ENCODE results near the gene CCDC110. TPM values are rescaled to one million over a fixed set of nuclear protein-coding genes. Genes with fewer than 3 reads are reported as not detected.
A peak's percentile ranks its signal among the peaks of the same experiment; 100 is the strongest.

CCDC110 gene
- polyA plus RNA-seq, 2 of the 4 experiments (the other 2 are of a cell fraction) = 0.06 TPM; not detected in 1

DNA sequence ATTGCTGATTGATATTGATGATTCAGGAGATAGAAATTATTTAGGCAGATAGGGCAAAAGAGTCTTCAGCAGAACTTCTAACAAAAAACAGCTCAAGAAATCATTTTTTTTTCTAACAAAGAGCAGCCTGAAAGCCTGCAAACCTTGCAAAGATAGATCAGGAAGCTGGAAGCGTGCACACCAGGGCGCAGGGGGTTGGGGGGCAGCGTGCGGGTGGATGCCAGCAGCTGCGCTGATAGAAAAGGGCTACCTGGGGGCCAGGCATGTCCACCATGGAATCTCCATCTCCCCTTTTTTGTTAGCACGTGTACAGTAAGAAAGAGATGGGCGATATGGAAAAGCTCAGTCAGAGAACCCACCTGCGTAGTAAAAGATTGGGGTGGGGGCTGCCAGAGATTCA lies 1.7 kb upstream of the CCDC110 start:
- ChIA-PET POLR2A (no interaction called here), CTCF (interaction anchor here (1.0 to 1.7 kb wide), 3 partner anchors 125 to 565 kb away, joined by 5 to 11 read pairs (median 6); no protein-coding TSS in a partner anchor)
- Histone ChIP-seq H3K4me3 (no peak overlapping the region), H3K4me1 (0 out of 3 replicates have a peak, but pooled peaks cover 4% of the 10 kb centered on the region), H3K9me3 (no peaks in the 10 kb centered on the region), H3K4me2 (no peak overlapping the region), H3K27ac (no peak overlapping the region)
- DNase-seq (ENCODE audit: low read depth in 1 of 2, low spot score in 1 of 2) (no peak), ATAC-seq (no peak), FAIRE-seq (no peak)
- 89% methylated on average over 8 of the region's 8 CpGs for WGBS (ENCODE audit: missing lambda C conversion rate)
- no peak for TF ChIP-seq CHD4 (IDR thresholded peaks at IDR 0.05; ENCODE audit: borderline replicate concordance)

DNA sequence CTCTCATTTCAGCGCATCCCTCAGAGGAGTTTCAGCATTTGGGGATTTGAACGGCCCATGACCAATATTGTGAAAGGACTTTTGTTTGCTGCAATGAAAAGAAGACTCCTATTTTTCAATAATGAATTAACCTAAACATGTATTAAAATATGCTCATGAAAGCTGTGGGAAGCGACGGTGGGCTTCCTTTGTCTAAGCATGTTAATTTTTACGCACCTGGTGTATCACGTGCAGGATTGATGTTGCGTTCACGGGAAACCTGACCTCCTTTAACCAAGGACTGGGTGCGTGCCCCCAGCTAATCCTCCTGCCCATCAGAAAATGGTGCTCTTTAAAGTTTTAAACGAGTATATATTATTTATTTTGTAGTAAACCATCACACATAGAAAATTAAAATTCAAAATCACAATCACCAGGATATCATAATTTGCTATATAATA lies 590 bp upstream of the CCDC110 start:
- peak overlapping the region; percentile 96 for H3K4me2 ChIP-seq
- no peak for FAIRE-seq
- ChIA-PET POLR2A (no interaction called here), CTCF (interaction anchor here (0.7 to 1.7 kb wide), 8 partner anchors 9 to 587 kb away, joined by 3 to 14 read pairs (median 4); no protein-coding TSS in a partner anchor)
- peak overlapping the region; percentile 63 for H3K4me3 ChIP-seq
- 50% methylated on average over 10 of the region's 10 CpGs for WGBS (ENCODE audit: missing lambda C conversion rate)
- H3K9me3 ChIP-seq = no peaks in the 10 kb centered on the region
- peak overlapping the region in 1 of 2 experiments; percentile 85; a peak in 2 of 6 replicates for H3K27ac ChIP-seq
- no peak for ATAC-seq
- TF ChIP-seq NPAS2 (CRISPR knock-in tag; IDR thresholded peaks at IDR 0.05; ENCODE audit: borderline replicate concordance) = no peak
- TF ChIP-seq ZC3H11A (IDR thresholded peaks at IDR 0.05) = no peak
- no peak for TF ChIP-seq PHF8 (IDR thresholded peaks at IDR 0.05; ENCODE audit: borderline replicate concordance, low read depth)
- TF ChIP-seq ESRRA (IDR thresholded peaks at IDR 0.05; ENCODE audit: borderline replicate concordance, low read length) = no peak
- no peak for TF ChIP-seq KDM5A (IDR thresholded peaks at IDR 0.05)
- TF ChIP-seq, protein P1, sequence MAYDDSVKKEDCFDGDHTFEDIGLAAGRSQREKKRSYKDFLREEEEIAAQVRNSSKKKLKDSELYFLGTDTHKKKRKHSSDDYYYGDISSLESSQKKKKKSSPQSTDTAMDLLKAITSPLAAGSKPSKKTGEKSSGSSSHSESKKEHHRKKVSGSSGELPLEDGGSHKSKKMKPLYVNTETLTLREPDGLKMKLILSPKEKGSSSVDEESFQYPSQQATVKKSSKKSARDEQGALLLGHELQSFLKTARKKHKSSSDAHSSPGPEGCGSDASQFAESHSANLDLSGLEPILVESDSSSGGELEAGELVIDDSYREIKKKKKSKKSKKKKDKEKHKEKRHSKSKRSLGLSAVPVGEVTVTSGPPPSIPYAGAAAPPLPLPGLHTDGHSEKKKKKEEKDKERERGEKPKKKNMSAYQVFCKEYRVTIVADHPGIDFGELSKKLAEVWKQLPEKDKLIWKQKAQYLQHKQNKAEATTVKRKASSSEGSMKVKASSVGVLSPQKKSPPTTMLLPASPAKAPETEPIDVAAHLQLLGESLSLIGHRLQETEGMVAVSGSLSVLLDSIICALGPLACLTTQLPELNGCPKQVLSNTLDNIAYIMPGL (CRISPR knock-in tag; IDR thresholded peaks at IDR 0.05; ENCODE audit: borderline replicate concordance) = no peak
- no peak for TF ChIP-seq POLR2AphosphoS2 (conservative IDR thresholded peaks at IDR 0.05; ENCODE audit: low read length)
- TF ChIP-seq TFCP2L1 (CRISPR knock-in tag; IDR thresholded peaks at IDR 0.05) = no peak
- no peak for TF ChIP-seq CBX8 (IDR thresholded peaks at IDR 0.05)
- no peak for TF ChIP-seq FOSL2 (IDR thresholded peaks at IDR 0.05)
- no peak for TF ChIP-seq FOSL2 (CRISPR knock-in tag; IDR thresholded peaks at IDR 0.05)
- TF ChIP-seq RAD21 (conservative IDR thresholded peaks at IDR 0.05 in 1 of 2, IDR thresholded peaks at IDR 0.05 in 1 of 2) = no peak
- TF ChIP-seq, protein P2, sequence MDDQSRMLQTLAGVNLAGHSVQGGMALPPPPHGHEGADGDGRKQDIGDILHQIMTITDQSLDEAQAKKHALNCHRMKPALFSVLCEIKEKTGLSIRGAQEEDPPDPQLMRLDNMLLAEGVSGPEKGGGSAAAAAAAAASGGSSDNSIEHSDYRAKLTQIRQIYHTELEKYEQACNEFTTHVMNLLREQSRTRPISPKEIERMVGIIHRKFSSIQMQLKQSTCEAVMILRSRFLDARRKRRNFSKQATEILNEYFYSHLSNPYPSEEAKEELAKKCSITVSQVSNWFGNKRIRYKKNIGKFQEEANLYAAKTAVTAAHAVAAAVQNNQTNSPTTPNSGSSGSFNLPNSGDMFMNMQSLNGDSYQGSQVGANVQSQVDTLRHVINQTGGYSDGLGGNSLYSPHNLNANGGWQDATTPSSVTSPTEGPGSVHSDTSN (IDR thresholded peaks at IDR 0.05) = no peak
- TF ChIP-seq CHD4 (IDR thresholded peaks at IDR 0.05; ENCODE audit: borderline replicate concordance) = no peak
- no peak for TF ChIP-seq JUN (IDR thresholded peaks at IDR 0.05)
- TF ChIP-seq CEBPB (IDR thresholded peaks at IDR 0.05) = no peak
- no peak for TF ChIP-seq EHF (CRISPR knock-in tag; IDR thresholded peaks at IDR 0.05)
- no peak for TF ChIP-seq MYC (IDR thresholded peaks at IDR 0.05; ENCODE audit: borderline replicate concordance, low read length)
- TF ChIP-seq POLR2A (IDR thresholded peaks at IDR 0.05; ENCODE audit: low read length) = no peak
- no peak for TF ChIP-seq GATA3 (IDR thresholded peaks at IDR 0.05; ENCODE audit: borderline replicate concordance)
- no peak for TF ChIP-seq NFE2L2 (conservative IDR thresholded peaks at IDR 0.05; ENCODE audit: low read length)
- H3K4me1 ChIP-seq = 0 out of 3 replicates have a peak, but pooled peaks cover 4% of the 10 kb centered on the region
- no peak for DNase-seq (ENCODE audit: low read depth in 1 of 2, low spot score in 1 of 2)

DNA sequence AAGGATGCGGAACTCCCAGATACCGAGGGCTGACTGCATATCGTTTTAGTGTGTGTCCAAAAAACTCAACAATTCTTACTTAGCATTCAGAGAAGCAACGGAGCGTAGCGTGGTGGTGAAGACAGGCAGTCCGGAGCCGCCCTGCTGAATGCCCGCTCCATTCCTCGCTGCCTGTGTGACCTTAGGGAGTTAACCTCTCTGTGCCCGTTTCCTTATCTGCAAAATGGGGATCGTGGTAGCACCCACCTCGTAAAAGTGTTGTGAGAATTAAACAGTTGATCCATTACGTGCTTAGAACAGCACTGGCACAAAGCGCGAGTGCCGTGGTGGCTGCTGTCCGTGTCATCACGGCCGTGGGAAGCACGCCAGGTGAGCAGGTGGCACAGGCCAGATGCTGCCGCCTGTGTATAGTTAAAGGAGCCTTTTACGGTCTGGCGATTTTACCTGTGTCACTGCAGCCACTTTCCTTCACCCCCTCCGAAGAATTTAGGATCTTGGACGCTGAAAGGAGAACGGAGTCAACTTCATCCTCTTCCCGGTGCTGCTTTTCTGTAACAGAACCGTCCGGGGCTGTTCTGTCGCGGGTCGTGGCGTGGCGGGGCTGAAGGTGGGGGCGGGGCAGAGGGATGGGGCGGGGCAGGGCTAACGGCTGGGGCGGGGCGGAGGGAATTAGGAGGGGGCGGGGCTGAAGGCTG lies 885 bp downstream of the CCDC110 start:
- POLR2A ChIA-PET = no interaction called here
- Histone ChIP-seq H3K4me3 (peak overlapping the region; percentile 60), H3K4me2 (peak overlapping the region; percentile 93), H3K27ac (no peak overlapping the region), H3K9me3 (no peaks in the 10 kb centered on the region), H3K4me1 (0 out of 3 replicates have a peak, but pooled peaks cover 4% of the 10 kb centered on the region)
- CTCF ChIA-PET = no interaction called here
- ATAC-seq (peak; percentile 28 to 40), DNase-seq (ENCODE audit: low read depth in 1 of 2, low spot score in 1 of 2) (peak; percentile 8 to 9), FAIRE-seq (no peak)
- WGBS (ENCODE audit: missing lambda C conversion rate) = 8% methylated on average over 20 of the region's 41 CpGs
- TF ChIP-seq, protein P3, sequence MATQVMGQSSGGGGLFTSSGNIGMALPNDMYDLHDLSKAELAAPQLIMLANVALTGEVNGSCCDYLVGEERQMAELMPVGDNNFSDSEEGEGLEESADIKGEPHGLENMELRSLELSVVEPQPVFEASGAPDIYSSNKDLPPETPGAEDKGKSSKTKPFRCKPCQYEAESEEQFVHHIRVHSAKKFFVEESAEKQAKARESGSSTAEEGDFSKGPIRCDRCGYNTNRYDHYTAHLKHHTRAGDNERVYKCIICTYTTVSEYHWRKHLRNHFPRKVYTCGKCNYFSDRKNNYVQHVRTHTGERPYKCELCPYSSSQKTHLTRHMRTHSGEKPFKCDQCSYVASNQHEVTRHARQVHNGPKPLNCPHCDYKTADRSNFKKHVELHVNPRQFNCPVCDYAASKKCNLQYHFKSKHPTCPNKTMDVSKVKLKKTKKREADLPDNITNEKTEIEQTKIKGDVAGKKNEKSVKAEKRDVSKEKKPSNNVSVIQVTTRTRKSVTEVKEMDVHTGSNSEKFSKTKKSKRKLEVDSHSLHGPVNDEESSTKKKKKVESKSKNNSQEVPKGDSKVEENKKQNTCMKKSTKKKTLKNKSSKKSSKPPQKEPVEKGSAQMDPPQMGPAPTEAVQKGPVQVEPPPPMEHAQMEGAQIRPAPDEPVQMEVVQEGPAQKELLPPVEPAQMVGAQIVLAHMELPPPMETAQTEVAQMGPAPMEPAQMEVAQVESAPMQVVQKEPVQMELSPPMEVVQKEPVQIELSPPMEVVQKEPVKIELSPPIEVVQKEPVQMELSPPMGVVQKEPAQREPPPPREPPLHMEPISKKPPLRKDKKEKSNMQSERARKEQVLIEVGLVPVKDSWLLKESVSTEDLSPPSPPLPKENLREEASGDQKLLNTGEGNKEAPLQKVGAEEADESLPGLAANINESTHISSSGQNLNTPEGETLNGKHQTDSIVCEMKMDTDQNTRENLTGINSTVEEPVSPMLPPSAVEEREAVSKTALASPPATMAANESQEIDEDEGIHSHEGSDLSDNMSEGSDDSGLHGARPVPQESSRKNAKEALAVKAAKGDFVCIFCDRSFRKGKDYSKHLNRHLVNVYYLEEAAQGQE (IDR thresholded peaks at IDR 0.05) = no peak
- TF ChIP-seq GATA3 (IDR thresholded peaks at IDR 0.05; ENCODE audit: borderline replicate concordance) (no peak), EHF (CRISPR knock-in tag; IDR thresholded peaks at IDR 0.05) (no peak), CBX8 (IDR thresholded peaks at IDR 0.05) (peak; percentile 96), NFE2L2 (conservative IDR thresholded peaks at IDR 0.05; ENCODE audit: low read length) (no peak), JUN (IDR thresholded peaks at IDR 0.05) (no peak), RFX5 (IDR thresholded peaks at IDR 0.05) (no peak), RNF2 (IDR thresholded peaks at IDR 0.05; ENCODE audit: borderline replicate concordance, low read depth) (peak; percentile 79), ESRRA (IDR thresholded peaks at IDR 0.05; ENCODE audit: borderline replicate concordance, low read length) (no peak), POLR2A (IDR thresholded peaks at IDR 0.05; ENCODE audit: low read length) (no peak), PHF8 (IDR thresholded peaks at IDR 0.05; ENCODE audit: borderline replicate concordance, low read depth) (no peak), RARB (CRISPR knock-in tag; IDR thresholded peaks at IDR 0.05) (no peak)
- TF ChIP-seq, protein P2 (IDR thresholded peaks at IDR 0.05) = no peak
